ENCODE data around the gene WDR7.

Gene WDR7

GRCh38 chr18:56712761-56713160 is 61.6 kb downstream of the WDR7 start:
- no peak for DNase-seq
- intact Hi-C loops (cut with DNase I), result no loop called here

GRCh38 chr18:56715121-56715520 is 64.0 kb downstream of the WDR7 start:
- DNase-seq, result no peak
- intact Hi-C loops (cut with DNase I), result no loop called here

DNA sequence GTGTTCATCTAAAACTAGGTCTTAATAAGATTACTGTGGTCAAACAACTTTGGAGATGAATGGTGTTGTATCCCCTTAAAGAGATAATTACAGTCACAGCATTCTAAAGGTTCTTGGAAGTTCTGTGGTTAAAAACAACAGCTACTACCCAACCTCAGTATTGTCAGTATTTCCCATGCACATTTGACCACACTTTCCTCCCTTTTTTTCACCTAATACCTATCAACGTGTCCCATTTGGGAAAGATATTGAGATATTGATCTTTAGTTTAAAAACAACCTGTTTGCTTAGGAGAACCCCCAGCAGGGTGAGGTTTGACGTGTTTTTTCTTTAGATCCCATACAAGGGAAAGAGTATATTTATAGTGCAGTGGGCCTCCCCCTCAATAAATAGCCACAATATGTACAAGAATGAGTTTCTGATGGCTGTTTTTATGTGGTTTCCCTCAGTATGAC is 65.6 kb downstream of the WDR7 start:
- no peak for DNase-seq
- intact Hi-C loops (cut with DNase I), result no loop called here

DNA sequence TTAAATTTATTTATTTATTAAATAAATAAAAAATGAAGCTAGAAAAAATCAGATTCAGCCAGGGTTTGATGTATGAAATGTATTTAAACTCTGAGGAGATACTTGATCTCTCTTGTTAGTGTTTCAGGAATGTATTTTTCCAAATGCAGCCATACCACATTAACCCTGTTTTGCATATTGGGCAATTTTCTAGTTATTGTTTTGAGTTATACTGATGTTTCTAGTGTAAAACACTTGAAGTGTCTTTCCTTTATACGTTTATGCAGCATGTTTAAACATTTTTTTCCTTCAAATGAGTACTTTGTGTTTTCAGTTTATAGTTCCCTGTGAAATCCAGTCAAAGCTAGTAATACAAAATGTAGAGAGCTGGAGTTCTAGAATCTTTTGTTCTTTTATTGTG is 69.9 kb downstream of the WDR7 start:
- intact Hi-C loops (cut with DNase I), result no loop called here
- DNase-seq, result no peak

- no peak for DNase-seq
- intact Hi-C loops (cut with DNase I), result no loop called here
These were observed 70.3 kb downstream of the WDR7 start for GRCh38 chr18:56721491-56721890.

GRCh38 chr18:56722518-56722917 is 71.4 kb downstream of the WDR7 start:
- DNase-seq, result no peak
- intact Hi-C loops (cut with DNase I), result no loop called here

DNA sequence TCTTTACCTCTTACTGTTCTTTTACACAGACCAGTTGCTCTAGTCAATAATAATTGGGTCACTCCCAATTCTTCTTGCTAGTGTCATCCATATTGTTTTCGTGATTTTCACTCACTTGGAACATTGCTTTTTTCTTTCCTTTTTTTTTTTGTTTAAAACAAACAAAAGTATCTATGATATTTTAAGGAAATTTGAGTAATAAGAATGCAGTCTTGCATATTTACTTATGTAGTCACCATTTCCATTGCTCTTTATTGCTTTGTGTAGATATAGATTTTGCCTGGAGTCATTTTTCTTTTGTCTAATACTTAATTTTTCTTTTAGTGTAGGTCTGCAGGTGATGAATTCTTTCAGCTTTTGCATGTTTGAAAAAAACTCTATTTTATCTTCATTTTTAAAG is 71.9 kb downstream of the WDR7 start:
- intact Hi-C loops (cut with DNase I), result no loop called here
- DNase-seq, result no peak

DNA sequence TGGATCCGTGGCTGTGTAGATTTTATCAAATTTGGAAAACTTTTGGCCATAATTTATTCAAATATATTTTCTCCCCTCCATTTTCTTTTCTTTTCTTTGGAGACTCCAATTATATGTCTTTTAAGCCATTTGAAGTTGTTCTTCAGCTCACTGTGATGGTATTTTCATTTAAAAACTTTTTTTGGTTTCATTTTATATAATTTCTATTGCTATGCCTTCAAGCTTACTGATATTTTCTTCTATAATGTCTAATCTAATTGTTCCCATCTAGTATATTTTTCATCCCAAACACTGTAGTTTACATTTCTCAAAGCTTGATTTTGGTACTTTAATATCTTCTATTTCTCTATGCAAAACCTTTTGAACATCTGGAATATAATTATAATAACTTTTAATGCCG is 72.5 kb downstream of the WDR7 start:
- intact Hi-C loops (cut with DNase I), result no loop called here
- DNase-seq, result no peak

- no peak for DNase-seq
- intact Hi-C loops (cut with DNase I), result no loop called here
These were observed 75.7 kb downstream of the WDR7 start for GRCh38 chr18:56726906-56727305.

DNA sequence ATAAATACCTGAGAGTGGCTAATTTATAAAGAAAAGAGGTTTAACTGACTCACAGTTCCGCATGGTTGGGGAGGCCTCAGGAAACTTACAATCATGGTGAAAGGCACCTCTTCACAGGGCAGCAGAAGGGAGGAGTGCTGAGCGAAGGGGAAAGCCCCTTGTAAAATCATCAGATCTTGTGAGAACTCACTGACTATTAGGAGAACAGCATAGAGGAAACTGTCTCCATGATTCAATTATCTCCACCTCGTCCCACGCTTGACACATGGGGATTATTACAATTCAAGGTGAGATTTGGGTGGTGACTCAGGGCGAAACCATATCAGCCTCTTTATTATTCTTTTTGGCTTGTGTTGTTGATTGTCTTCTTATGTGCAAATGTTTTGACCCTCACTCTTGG is 76.2 kb downstream of the WDR7 start:
- intact Hi-C loops (cut with DNase I), result no loop called here

DNA sequence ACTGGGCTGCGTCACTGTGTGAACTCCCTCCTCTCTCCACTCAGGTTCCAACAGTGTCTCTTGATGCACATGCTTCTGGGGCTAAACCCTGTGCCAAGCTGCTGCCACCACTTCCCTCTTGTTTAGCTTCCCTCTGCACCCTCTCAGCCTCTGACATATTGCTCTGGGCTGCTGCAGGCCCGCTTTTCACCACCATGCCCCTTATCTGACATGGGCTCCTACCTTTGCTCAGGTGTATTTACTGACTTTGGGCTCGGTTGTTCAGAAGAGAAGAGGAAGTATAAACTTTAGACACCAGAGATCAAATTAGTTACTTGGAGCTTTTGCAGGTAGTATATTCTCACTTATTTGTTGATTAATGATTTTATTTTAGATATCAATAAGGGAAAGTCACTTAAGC is 77.6 kb downstream of the WDR7 start:
- DNase-seq, result no peak
- intact Hi-C loops (cut with DNase I), result no loop called here

More for the DNA sequence above, 76.2 kb downstream of the WDR7 start:
- DNase-seq, result no peak

- intact Hi-C loops (cut with DNase I), result no loop called here
- no peak for DNase-seq
These were observed 87.0 kb downstream of the WDR7 start for GRCh38 chr18:56738184-56738583.

DNA sequence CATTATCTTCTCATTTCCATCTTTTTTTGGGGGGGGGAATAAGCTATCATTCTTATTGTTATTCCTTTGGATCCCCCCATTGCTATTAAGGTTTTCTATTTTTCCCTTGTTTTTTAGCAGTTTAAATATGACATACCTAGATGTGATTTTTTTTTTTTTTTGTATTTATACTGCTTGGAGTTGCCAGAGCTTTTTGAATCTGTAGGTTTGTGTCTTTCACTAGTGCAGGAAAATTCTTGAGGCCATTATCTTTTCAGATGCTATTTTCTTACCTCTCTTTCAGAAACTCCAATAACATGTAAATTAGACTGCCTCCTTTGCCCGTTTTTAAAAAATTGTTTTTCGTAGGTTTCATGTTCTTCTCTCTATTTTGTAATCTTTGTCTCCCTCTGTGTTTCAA is 88.6 kb downstream of the WDR7 start:
- intact Hi-C loops (cut with DNase I), result loop anchor here (10.0 kb wide), 1 partner anchor 825 kb away; no protein-coding TSS in a partner anchor
- DNase-seq, result no peak

- no peak for DNase-seq
- intact Hi-C loops (cut with DNase I), result loop anchor here (10.0 kb wide), 1 partner anchor 824 kb away; no protein-coding TSS in a partner anchor
These were observed 89.5 kb downstream of the WDR7 start for GRCh38 chr18:56740645-56741044.

- no peak for DNase-seq
- intact Hi-C loops (cut with DNase I), result loop anchor here (10.0 kb wide), 1 partner anchor 823 kb away; no protein-coding TSS in a partner anchor
These were observed 90.5 kb downstream of the WDR7 start for GRCh38 chr18:56741685-56742084.

GRCh38 chr18:56743115-56743514 is 92.0 kb downstream of the WDR7 start:
- no peak for DNase-seq
- intact Hi-C loops (cut with DNase I), result loop anchor here (10.0 kb wide), 1 partner anchor 822 kb away; no protein-coding TSS in a partner anchor

GRCh38 chr18:56747032-56747658 is 96.0 kb downstream of the WDR7 start:
- no peak for DNase-seq
- intact Hi-C loops (cut with DNase I), result loop anchor here (10.0 kb wide), 1 partner anchor 818 kb away; no protein-coding TSS in a partner anchor

DNA sequence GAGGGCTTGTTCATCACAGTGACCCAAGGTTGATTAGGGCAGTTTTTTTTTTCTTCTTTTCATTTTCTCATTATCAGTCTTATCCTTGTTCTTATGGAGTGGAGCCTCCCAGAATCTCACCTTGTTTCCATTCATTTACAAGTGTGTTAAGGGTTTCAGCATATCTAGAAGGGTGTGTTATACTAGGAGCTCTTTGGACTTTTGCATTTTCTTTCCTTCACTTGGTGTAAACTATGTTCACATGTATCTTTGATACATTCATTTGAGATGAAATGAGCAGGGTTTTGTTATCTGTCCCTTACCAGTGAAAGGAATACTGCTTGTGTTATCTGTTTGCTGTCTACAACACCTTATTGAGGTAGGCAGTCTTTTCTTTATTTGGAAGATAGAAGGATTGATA is 96.7 kb downstream of the WDR7 start:
- no peak for DNase-seq
- intact Hi-C loops (cut with DNase I), result loop anchor here (10.0 kb wide), 1 partner anchor 817 kb away; no protein-coding TSS in a partner anchor

DNA sequence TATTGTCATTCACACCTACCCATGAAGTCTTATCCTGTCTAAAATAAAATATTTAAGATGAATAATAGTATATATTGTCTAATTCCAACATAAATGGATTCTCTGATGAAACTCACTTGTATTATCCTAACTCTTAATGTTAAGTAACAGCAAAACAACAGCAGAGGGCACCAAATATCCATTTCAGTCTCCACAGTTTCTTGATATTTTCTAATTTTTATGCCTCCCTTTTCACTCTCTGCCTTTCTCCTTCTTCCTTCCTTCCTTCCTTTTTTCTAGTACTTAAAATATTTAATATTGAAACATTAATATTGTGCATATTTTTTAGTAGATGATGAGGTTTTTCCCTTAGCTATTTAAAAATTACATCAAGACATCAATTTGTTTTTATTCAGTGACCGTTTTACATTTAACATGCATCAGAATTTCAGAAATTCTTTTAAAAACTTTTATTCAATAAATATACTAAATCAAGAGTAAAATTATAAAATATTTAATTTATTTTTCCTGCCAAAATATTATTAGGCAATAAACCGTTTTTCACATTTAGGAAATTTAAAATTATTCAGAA is 97.6 kb downstream of the WDR7 start:
- intact Hi-C loops (cut with DNase I), result loop anchor here (10.0 kb wide), 1 partner anchor 816 kb away; no protein-coding TSS in a partner anchor
- peak in 8 of 42 donors; percentile 9 to 53 (median 30) for DNase-seq

- intact Hi-C loops (cut with DNase I), result loop anchor here (10.0 kb wide), 1 partner anchor 688 kb away; no protein-coding TSS in a partner anchor
- DNase-seq, result peak in 17 of 42 donors; percentile 5 to 48 (median 15)
These were observed 105.8 kb downstream of the WDR7 start for GRCh38 chr18:56756966-56757365.

- intact Hi-C loops (cut with DNase I), result no loop called here
- DNase-seq, result no peak
These were observed 118.9 kb downstream of the WDR7 start for GRCh38 chr18:56770097-56770496.

Measured in head of caudate nucleus (tissue), 42 donors.